Stimulated activated CD4-positive, alpha-beta T cell treated with anti-CD3 and anti-CD28 coated beads, Interleukin-12 subunit alpha, Interleukin-12 subunit beta, amount 100 ng/mL, for 24 hours (primary cell): ENCODE measurements around the gene ALG9.
"Not testable (repeated sequence)": the region's sequence is repeated elsewhere in the genome, so short reads cannot be mapped to it uniquely, and the experiment has no call there.

ENCODE experiments used
- DNase-seq, 2 experiments: peaks; one replicate each; pipeline ENCODE4 v3.0.0-alpha.2; 2020; ENCODE audit warnings: low read depth in 2 of 2

Gene ALG9, protein sequence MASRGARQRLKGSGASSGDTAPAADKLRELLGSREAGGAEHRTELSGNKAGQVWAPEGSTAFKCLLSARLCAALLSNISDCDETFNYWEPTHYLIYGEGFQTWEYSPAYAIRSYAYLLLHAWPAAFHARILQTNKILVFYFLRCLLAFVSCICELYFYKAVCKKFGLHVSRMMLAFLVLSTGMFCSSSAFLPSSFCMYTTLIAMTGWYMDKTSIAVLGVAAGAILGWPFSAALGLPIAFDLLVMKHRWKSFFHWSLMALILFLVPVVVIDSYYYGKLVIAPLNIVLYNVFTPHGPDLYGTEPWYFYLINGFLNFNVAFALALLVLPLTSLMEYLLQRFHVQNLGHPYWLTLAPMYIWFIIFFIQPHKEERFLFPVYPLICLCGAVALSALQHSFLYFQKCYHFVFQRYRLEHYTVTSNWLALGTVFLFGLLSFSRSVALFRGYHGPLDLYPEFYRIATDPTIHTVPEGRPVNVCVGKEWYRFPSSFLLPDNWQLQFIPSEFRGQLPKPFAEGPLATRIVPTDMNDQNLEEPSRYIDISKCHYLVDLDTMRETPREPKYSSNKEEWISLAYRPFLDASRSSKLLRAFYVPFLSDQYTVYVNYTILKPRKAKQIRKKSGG

GRCh38 chr11:111870886-111871692 lies at the start of gene ALG9:
ALG9 (minus strand) TSS chr11:111871581; CDS start chr11:111871482, 99 bp downstream.
- peak; percentile 80 to 92 for DNase-seq

- no peak for DNase-seq
Observed at GRCh38 chr11:111920908-111921307, 49.5 kb upstream of the ALG9 start.

- DNase-seq = no peak
Observed at GRCh38 chr11:111918390-111919256, 47.2 kb upstream of the ALG9 start, which contains the start of gene C11orf52. C11orf52 (plus strand) TSS chr11:111918913; CDS start chr11:111918973, 60 bp downstream.

DNA sequence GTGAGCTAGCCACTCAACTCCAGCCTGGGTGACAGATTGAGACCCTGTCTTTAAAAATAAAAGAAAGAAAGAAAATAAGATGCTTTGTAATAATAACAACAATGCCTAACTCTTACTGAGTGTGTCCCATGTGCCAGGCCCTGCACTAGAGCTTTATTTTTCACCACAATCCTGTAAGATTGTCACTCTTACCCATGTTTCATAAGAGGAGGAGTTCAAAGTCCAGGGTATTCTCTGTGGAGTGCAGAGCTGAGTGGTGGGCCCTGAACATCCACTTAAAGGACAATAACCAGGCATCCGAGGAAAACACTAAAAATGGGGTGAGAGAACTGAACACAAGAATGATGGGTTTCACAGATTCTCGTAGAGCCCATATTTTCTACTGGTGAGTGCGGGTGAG lies 46.4 kb upstream of the ALG9 start:
- no peak for DNase-seq

- DNase-seq = no peak
Observed at GRCh38 chr11:111917312-111917711, 45.9 kb upstream of the ALG9 start.

- no peak for DNase-seq
Observed at GRCh38 chr11:111916768-111917167, 45.4 kb upstream of the ALG9 start.

- DNase-seq = no peak
Observed at GRCh38 chr11:111913997-111914396, 42.6 kb upstream of the ALG9 start.

- no peak for DNase-seq
Observed at GRCh38 chr11:111913031-111913861, 41.9 kb upstream of the ALG9 start.

GRCh38 chr11:111912535-111912934 lies 41.2 kb upstream of the ALG9 start, which contains the start of gene HSPB2:
HSPB2 (plus strand) TSS chr11:111912734; CDS start chr11:111912830, 96 bp downstream.
- DNase-seq = no peak

- DNase-seq = no peak
Observed at GRCh38 chr11:111911563-111912401, 40.4 kb upstream of the ALG9 start, which contains the start of gene CRYAB. CRYAB (minus strand) TSS chr11:111911770; CDS start chr11:111911724, 46 bp downstream.

- no peak for DNase-seq
Observed at GRCh38 chr11:111910676-111911562, 39.5 kb upstream of the ALG9 start.

DNA sequence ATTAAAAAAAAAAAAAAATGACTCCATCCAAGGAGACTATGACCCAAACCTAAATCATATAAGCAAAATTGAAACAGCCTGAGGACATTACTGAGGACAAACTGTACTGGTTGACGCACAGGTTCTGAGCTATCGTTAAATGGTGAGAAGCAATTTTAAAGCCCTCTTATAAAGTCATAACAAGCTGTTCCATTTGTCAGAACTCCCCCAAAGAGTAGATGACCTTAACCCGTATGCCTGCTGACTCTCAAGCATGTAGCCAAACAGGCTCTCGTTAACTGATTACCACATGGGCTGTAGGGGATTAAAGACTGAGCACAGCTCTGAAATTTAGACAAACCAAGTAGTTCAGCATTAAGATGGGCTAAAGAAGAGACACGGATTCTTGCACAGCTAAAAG lies 38.0 kb upstream of the ALG9 start:
- DNase-seq = no peak

DNA sequence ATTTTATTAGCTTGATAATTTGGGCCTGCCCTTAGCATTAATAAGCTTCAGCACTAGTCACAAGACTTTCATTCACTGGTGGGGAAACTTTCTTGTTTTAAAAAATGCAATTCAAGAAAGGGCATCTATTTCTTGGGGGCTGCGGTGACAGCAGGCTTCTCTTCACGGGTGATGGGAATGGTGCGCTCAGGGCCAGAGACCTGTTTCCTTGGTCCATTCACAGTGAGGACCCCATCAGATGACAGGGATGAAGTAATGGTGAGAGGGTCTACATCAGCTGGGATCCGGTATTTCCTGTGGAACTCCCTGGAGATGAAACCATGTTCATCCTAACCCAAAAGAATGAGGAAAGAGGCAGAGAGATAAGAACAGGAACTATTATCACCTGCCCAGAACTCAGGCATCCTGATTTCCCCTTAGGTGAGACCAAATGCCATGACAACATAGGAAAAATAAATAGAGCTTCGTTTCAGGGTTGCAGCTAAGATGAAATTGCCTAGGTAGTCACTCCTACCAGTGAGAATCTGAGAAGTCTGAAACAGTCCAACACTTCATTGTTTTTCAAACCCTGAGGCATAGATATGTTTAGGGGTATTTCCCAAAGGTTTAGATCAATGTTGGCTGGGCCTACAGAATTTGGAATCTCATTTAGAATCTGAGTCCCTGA lies 37.4 kb upstream of the ALG9 start:
- DNase-seq = no peak

GRCh38 chr11:111906680-111907079 lies 35.3 kb upstream of the ALG9 start:
- no peak for DNase-seq

- DNase-seq = no peak
Observed at GRCh38 chr11:111905411-111905810, 34.0 kb upstream of the ALG9 start.

GRCh38 chr11:111886844-111887243 lies 15.5 kb upstream of the ALG9 start:
- no peak for DNase-seq

DNA sequence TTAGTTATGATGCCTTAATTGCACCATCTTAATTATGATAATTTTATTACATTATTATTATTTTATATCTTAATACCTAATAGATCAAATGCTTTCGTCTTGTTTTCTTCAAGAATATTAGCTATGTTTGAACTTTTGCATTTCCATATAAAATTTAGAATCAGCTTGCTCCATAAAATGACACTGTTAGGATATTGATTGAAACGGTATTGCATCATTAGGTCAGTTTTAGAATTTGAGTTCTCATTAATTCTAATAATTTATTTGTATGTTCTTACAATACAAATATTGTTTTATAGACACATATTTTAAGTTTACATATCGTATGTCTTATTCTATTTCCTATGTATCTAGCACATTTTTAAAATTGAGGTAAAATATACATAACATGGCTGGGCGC lies 14.7 kb upstream of the ALG9 start:
- DNase-seq = no peak

DNA sequence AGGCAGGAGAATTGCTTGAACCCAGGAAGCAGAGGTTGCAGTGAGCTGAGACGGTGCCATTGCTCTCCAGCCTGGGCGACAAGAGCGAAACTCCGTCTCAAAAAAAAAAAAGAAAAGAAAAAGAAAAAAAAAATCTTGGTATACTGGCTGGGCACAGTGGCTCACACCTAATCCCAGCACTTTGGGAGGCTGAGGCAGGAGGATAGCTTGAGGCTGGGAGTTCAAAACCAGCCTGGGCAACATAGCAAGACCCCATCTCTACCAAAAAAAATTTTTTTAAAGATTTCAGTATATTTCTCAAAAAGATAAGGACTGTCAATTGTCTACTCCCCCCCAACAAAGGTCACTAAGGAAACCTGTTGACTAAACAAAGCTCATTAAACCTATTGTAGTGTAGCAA lies 13.7 kb upstream of the ALG9 start:
- DNase-seq = not testable (repeated sequence)
